Right lobe of liver (tissue), 4 donors: Measurements from ENCODE around the gene DISP3.

Experiments
- POLR2A ChIP-seq: fragments of 450-650 bp; IDR thresholded peaks from one replicate; pipeline ENCODE4 v1.6.1; 2017; ENCODE audit warnings: antibody characterized with exemption, mild to moderate bottlenecking
- TF ChIP-seq, protein P1 (sequence below), 4 donors: fragments of 200-600 bp in 3 of 4; fragments of 450-650 bp in 1 of 4; IDR thresholded peaks; one replicate each; pipeline versions ENCODE4 v1.5.1 to v1.8.0; 2016 to 2022; ENCODE audit warnings: antibody characterized with exemption in 4 of 4, mild to moderate bottlenecking in 2 of 4
- donor health status: DM: no; HTN: no; CAD: no.
- donor health status: DM: no; HTN: no; CAD: no.
- donor health status: DM: no; HTN: yes; CAD: no.

DNA sequence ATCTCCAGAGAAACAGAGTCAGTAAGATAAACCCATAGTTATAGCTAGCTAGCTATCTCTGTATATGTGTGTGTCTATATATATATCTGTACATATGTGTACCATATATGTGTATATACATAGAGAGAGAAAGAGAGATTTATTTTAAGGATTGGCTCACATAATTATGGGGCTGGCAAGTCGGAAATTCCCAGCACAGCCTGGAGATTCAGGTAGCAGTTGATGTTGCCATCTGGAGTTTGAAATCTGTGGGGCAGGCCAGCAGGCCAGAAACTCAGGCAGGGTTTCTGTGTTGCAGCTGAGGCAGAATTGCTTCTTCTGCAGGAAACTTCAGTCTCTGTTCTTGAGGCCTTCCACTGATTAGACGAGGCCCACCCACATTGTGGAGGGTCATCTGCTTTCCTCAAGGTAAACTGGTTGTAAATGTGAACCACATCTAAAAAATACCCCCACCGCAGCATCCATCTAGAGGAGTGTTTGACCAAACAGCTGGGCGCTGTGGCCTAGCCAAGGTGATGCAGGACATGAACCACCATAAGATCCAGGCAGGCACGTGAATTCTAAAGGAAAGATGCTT lies 94.2 kb downstream of the DISP3 start:
- TF ChIP-seq, protein P1, sequence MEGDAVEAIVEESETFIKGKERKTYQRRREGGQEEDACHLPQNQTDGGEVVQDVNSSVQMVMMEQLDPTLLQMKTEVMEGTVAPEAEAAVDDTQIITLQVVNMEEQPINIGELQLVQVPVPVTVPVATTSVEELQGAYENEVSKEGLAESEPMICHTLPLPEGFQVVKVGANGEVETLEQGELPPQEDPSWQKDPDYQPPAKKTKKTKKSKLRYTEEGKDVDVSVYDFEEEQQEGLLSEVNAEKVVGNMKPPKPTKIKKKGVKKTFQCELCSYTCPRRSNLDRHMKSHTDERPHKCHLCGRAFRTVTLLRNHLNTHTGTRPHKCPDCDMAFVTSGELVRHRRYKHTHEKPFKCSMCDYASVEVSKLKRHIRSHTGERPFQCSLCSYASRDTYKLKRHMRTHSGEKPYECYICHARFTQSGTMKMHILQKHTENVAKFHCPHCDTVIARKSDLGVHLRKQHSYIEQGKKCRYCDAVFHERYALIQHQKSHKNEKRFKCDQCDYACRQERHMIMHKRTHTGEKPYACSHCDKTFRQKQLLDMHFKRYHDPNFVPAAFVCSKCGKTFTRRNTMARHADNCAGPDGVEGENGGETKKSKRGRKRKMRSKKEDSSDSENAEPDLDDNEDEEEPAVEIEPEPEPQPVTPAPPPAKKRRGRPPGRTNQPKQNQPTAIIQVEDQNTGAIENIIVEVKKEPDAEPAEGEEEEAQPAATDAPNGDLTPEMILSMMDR (IDR thresholded peaks at IDR 0.05) = no peak
- TF ChIP-seq POLR2A = no peak
